Endothelial cell of umbilical vein (primary cell): ENCODE measurements around the gene SMC5. TPM values are rescaled to one million over a fixed set of nuclear protein-coding genes. Genes with fewer than 3 reads are reported as not detected.

ENCODE experiments used
- BruUV-seq: library from RNA; stranded (reverse); fragments of 400-500 nt; replicated peaks from 2 replicates; lab custom pipeline; 2021; lab: Mats Ljungman, UMichigan
- CTCF ChIA-PET: fragments of 300-600, 350-600 bp; sonication (Branson Sonifier 250); formaldehyde crosslinking; loops from one replicate; lab custom pipeline; 2021; ENCODE audit warnings: antibody characterized with exemption, inconsistent platforms; lab: Charles Lee
- POLR2A ChIA-PET: fragments of 300-600, 350-600 bp; sonication (Branson Sonifier 250); formaldehyde crosslinking; loops from one replicate; lab custom pipeline; 2021; ENCODE audit warnings: antibody characterized with exemption, inconsistent platforms; lab: Charles Lee
- DNase-seq: peaks from one replicate; pipeline ENCODE4 v3.0.0-alpha.2; 2011; ENCODE audit warnings: low read depth, low spot score
- FAIRE-seq: peaks from 2 replicates; lab custom pipeline; 2011; peaks lifted over from hg19 to GRCh38; lab: Jason Lieb, UNC
- H2AFZ ChIP-seq: 2 replicates; pipeline ENCODE4 v1.6.0; 2012; ENCODE audit warnings: low read depth, low read length, control low read depth, inconsistent platforms
- H3K27ac ChIP-seq: 2 replicates; pipeline ENCODE4 v1.5.1; 2011; ENCODE audit warnings: low read depth, mild to moderate bottlenecking, control low read depth, low read length, moderate library complexity; ENCODE audit not compliant: insufficient read depth
- H3K27me3 ChIP-seq, 2 experiments: 2 replicates each; pipeline versions ENCODE4 v1.6.0 to v1.6.1; 2011; ENCODE audit warnings: low read length in 2 of 2, mixed read lengths in 1 of 2; ENCODE audit not compliant: control insufficient read depth in 2 of 2, insufficient read depth in 2 of 2
- H3K36me3 ChIP-seq, 2 experiments: 2 replicates in 1 of 2; 3 replicates in 1 of 2; pipeline ENCODE4 v1.5.1; 2011; ENCODE audit warnings: low read length in 2 of 2, mild to moderate bottlenecking in 1 of 2, moderate library complexity in 1 of 2; ENCODE audit not compliant: control insufficient read depth in 2 of 2, insufficient read depth in 2 of 2; ENCODE audit errors: extremely low read depth in 1 of 2
- H3K4me1 ChIP-seq: 3 replicates; pipeline ENCODE4 v1.5.1; 2011; ENCODE audit warnings: mild to moderate bottlenecking, low read length; ENCODE audit not compliant: control insufficient read depth, insufficient read depth; ENCODE audit errors: extremely low read depth
- H3K4me2 ChIP-seq: 2 replicates; pipeline ENCODE4 v1.6.1; 2011; ENCODE audit warnings: low read length, control low read depth, mixed read lengths; ENCODE audit not compliant: insufficient read depth
- H3K4me3 ChIP-seq, 3 experiments: fragments of 200-600 bp in 1 of 3; sonication (generic), shearing (Covaris generic) in 1 of 3; replicated peaks in 1 of 3; 2 replicates each; pipeline ENCODE4 v1.5.1; 2011 to 2016; ENCODE audit warnings: control low read depth in 3 of 3, low read length in 3 of 3, mild to moderate bottlenecking in 2 of 3, inconsistent platforms in 1 of 3, low read depth in 1 of 3, moderate library complexity in 1 of 3; ENCODE audit not compliant: insufficient read depth in 1 of 3
- H3K79me2 ChIP-seq: 2 replicates; pipeline ENCODE4 v1.6.0; 2012; ENCODE audit warnings: low read length, inconsistent platforms; ENCODE audit not compliant: control insufficient read depth, insufficient read depth
- H3K9ac ChIP-seq: replicated peaks from 2 replicates; pipeline ENCODE3; 2011; ENCODE audit warnings: low read length, control low read depth; ENCODE audit not compliant: insufficient read depth; ENCODE audit errors: extremely low read depth
- H3K9me1 ChIP-seq: replicated peaks from 3 replicates; pipeline ENCODE4 v1.6.0; 2011; ENCODE audit warnings: mild to moderate bottlenecking, low read length; ENCODE audit not compliant: control insufficient read depth, insufficient read depth; ENCODE audit errors: extremely low read depth
- H3K9me3 ChIP-seq: replicated peaks from 2 replicates; pipeline ENCODE4 v1.5.1; 2012; ENCODE audit warnings: low read length, inconsistent platforms; ENCODE audit not compliant: control insufficient read depth, insufficient read depth
- H4K20me1 ChIP-seq: replicated peaks from 2 replicates; pipeline ENCODE3; 2011; ENCODE audit warnings: mild to moderate bottlenecking, low read length; ENCODE audit not compliant: control insufficient read depth, insufficient read depth; ENCODE audit errors: extremely low read depth
- CTCF ChIP-seq, 2 donors: IDR thresholded peaks; 1 replicate in 1 of 2; 2 replicates in 1 of 2; pipeline ENCODE4 v1.5.1; 2011; ENCODE audit warnings: low read length in 2 of 2, mild to moderate bottlenecking in 2 of 2, moderate library complexity in 2 of 2, control low read depth in 1 of 2, inconsistent platforms in 1 of 2, low read depth in 1 of 2; ENCODE audit not compliant: insufficient read depth in 1 of 2; ENCODE audit errors: extremely low read depth in 1 of 2
- EZH2 ChIP-seq: IDR thresholded peaks from 2 replicates; pipeline ENCODE4 v1.6.1; 2012; ENCODE audit warnings: borderline replicate concordance, low read depth, mild to moderate bottlenecking, moderate library complexity, low read length, inconsistent platforms; ENCODE audit not compliant: severe bottlenecking
- FOS ChIP-seq: IDR thresholded peaks from 2 replicates; pipeline ENCODE4 v1.6.1; 2011; ENCODE audit warnings: mild to moderate bottlenecking, low read length, moderate library complexity, borderline replicate concordance; ENCODE audit not compliant: insufficient read depth
- GATA2 ChIP-seq: IDR thresholded peaks from 2 replicates; pipeline ENCODE4 v1.7.0; 2011; ENCODE audit warnings: low read depth, mild to moderate bottlenecking, moderate library complexity, mixed read lengths, low read length; ENCODE audit not compliant: insufficient read length, insufficient read depth
- JUN ChIP-seq: IDR thresholded peaks from 2 replicates; pipeline ENCODE4 v1.6.1; 2011; ENCODE audit warnings: borderline replicate concordance, low read depth; ENCODE audit not compliant: insufficient read length, insufficient read depth
- MAX ChIP-seq: IDR thresholded peaks from 2 replicates; pipeline ENCODE4 v1.6.1; 2011; ENCODE audit not compliant: insufficient read depth, insufficient read length
- MYC ChIP-seq: IDR thresholded peaks from one replicate; pipeline ENCODE4 v1.6.1; 2011; ENCODE audit warnings: mild to moderate bottlenecking, low read depth, low read length
- POLR2A ChIP-seq: IDR thresholded peaks from 2 replicates; pipeline ENCODE4 v1.6.1; 2012; ENCODE audit warnings: low read depth, mild to moderate bottlenecking, control low read depth, low read length
- POLR2AphosphoS5 ChIP-seq: IDR thresholded peaks from 2 replicates; pipeline ENCODE4 v1.6.1; 2012; ENCODE audit warnings: low read depth, mild to moderate bottlenecking, control low read depth, low read length, moderate library complexity; ENCODE audit not compliant: insufficient read depth
- dilution Hi-C: fragments of 300-500 bp; cut with MboI; formaldehyde crosslinking; loops from one replicate; pipeline ENCODE4 v1.15.0; 2019; ENCODE audit warnings: low sequenced_read_pairs; ENCODE audit not compliant: extremely low pct_ligation_motif_present
- intact Hi-C: fragments of 100-400 bp; cut with micrococcal nuclease; formaldehyde crosslinking; loops from one replicate; pipeline ENCODE4 v1.10.0; 2022
- polyA plus RNA-seq, 4 experiments: library from polyadenylated mRNA; depleted of rRNA in 3 of 4; stranded (reverse) in 3 of 4; unstranded in 1 of 4; fragments of >200 nt; gene quantifications; 2 replicates each; pipeline versions ENCODE4 v1.2.1 to v1.2.3, GENCODE V29; 2011 to 2012; ENCODE audit warnings: missing spikeins in 1 of 4
- total RNA-seq: library from RNA; stranded (reverse); gene quantifications from 2 replicates; pipeline ENCODE4 v1.2.3, GENCODE V29; 2021

SMC5 gene
- total and polyA plus RNA-seq, 2 donors (not counting 3 experiments of a cell fraction or from before 2014, with no cell fraction given): 17.1 to 32.8 TPM

GRCh38 chr9:70297141-70297540 lies 38.4 kb downstream of the SMC5 start:
- Histone ChIP-seq H3K27ac (no peak overlapping the region), H3K27me3 (no peaks in the 10 kb centered on the region), H3K9me3 (no peaks in the 10 kb centered on the region), H3K4me3 (no peak overlapping the region), H3K9me1 (no peaks in the 10 kb centered on the region), H3K4me1 (no peaks in the 10 kb centered on the region), H3K79me2 (peaks cover 25% of the 10 kb centered on the region), H3K36me3 (peaks cover 0 to 10% of the 10 kb centered on the region in 2 experiments), H4K20me1 (no peaks in the 10 kb centered on the region), H3K4me2 (no peak overlapping the region), H3K9ac (no peak overlapping the region), H2AFZ (no peak overlapping the region)
- DNase-seq (no peak), FAIRE-seq (no peak)
- dilution Hi-C loops (no loop called here), intact Hi-C loops (no loop called here)
- TF ChIP-seq CTCF (IDR thresholded peaks at IDR 0.05; ENCODE audit: extremely low read depth in 1 of 2, insufficient read depth in 1 of 2, low read depth in 1 of 2, low read length in 2 of 2) (no peak), EZH2 (no peak), POLR2AphosphoS5 (no peak), FOS (no peak), POLR2A (no peak), MAX (no peak), GATA2 (no peak), MYC (no peak), JUN (no peak)
- BruUV-seq: no TSS peak
- POLR2A ChIA-PET: no interaction called here
- CTCF ChIA-PET: interaction anchor here (1.5 kb wide), 1 partner anchor 20 kb away, joined by 7 read pairs; no protein-coding TSS in a partner anchor
